Effector memory CD4-positive, alpha-beta T cell (primary cell): ENCODE measurements around the gene ARFGAP3.
A peak's percentile ranks its signal among the peaks of the same experiment; 100 is the strongest.
"Not testable (repeated sequence)": the region's sequence is repeated elsewhere in the genome, so short reads cannot be mapped to it uniquely, and the experiment has no call there.

Source experiments
- DNase-seq, 3 donors: peaks; one replicate each; pipeline ENCODE4 v3.0.0-alpha.2; 2020
- H3K27ac ChIP-seq: 2 replicates; pipeline ENCODE4 v1.7.0; 2013; ENCODE audit warnings: mild to moderate bottlenecking, low read length, moderate library complexity; ENCODE audit not compliant: insufficient read depth, poor library complexity, severe bottlenecking
- H3K27me3 ChIP-seq: replicated peaks from 2 replicates; pipeline ENCODE4 v1.7.0; 2013; ENCODE audit warnings: mild to moderate bottlenecking, low read length; ENCODE audit not compliant: insufficient read depth, control insufficient read depth, poor library complexity, severe bottlenecking
- H3K36me3 ChIP-seq: 2 replicates; pipeline ENCODE4 v1.7.0; 2013; ENCODE audit warnings: mild to moderate bottlenecking, low read length, moderate library complexity; ENCODE audit not compliant: control insufficient read depth, insufficient read depth
- H3K4me1 ChIP-seq: 2 replicates; pipeline ENCODE4 v1.7.0; 2013; ENCODE audit warnings: low read length, mild to moderate bottlenecking; ENCODE audit not compliant: control insufficient read depth, insufficient read depth, poor library complexity, severe bottlenecking
- H3K4me3 ChIP-seq: 2 replicates; pipeline ENCODE4 v1.7.0; 2013; ENCODE audit warnings: low read length, low read depth, mild to moderate bottlenecking; ENCODE audit not compliant: insufficient read depth, poor library complexity, severe bottlenecking
- H3K9me3 ChIP-seq: 2 replicates; pipeline ENCODE4 v1.7.0; 2013; ENCODE audit warnings: mild to moderate bottlenecking, low read length, moderate library complexity; ENCODE audit not compliant: control insufficient read depth

Gene ARFGAP3

GRCh38 chr22:42791721-42792452 lies 65.2 kb downstream of the ARFGAP3 start:
- Histone ChIP-seq H3K4me3 (no peak overlapping the region), H3K27me3 (no peaks in the 10 kb centered on the region), H3K27ac (no peak overlapping the region), H3K9me3 (no peaks in the 10 kb centered on the region), H3K36me3 (peaks cover 8% of the 10 kb centered on the region), H3K4me1 (no peaks in the 10 kb centered on the region)
- DNase-seq: no peak

- Histone ChIP-seq H3K36me3 (no peaks in the 10 kb centered on the region), H3K4me1 (no peaks in the 10 kb centered on the region), H3K4me3 (no peak overlapping the region), H3K27me3 (no peaks in the 10 kb centered on the region), H3K9me3 (no peaks in the 10 kb centered on the region), H3K27ac (no peak overlapping the region)
- DNase-seq: no peak
Measured at GRCh38 chr22:42788466-42788865, 68.6 kb downstream of the ARFGAP3 start.

GRCh38 chr22:42788021-42788420 lies 69.1 kb downstream of the ARFGAP3 start:
- H3K36me3 ChIP-seq: no peaks in the 10 kb centered on the region
- H3K9me3 ChIP-seq: no peaks in the 10 kb centered on the region
- no peak overlapping the region for H3K4me3 ChIP-seq
- no peak overlapping the region for H3K27ac ChIP-seq
- no peaks in the 10 kb centered on the region for H3K4me1 ChIP-seq
- DNase-seq: no peak
- H3K27me3 ChIP-seq: no peaks in the 10 kb centered on the region

- H3K4me3 ChIP-seq: no peak overlapping the region
- no peaks in the 10 kb centered on the region for H3K4me1 ChIP-seq
- no peak for DNase-seq
- H3K9me3 ChIP-seq: no peaks in the 10 kb centered on the region
- H3K27me3 ChIP-seq: no peaks in the 10 kb centered on the region
- no peak overlapping the region for H3K27ac ChIP-seq
- H3K36me3 ChIP-seq: no peaks in the 10 kb centered on the region
Measured at GRCh38 chr22:42787357-42787736, 69.7 kb downstream of the ARFGAP3 start.

GRCh38 chr22:42786606-42787356 lies 70.3 kb downstream of the ARFGAP3 start:
- H3K4me3 ChIP-seq: no peak overlapping the region
- H3K9me3 ChIP-seq: no peaks in the 10 kb centered on the region
- H3K27me3 ChIP-seq: no peaks in the 10 kb centered on the region
- no peaks in the 10 kb centered on the region for H3K36me3 ChIP-seq
- H3K4me1 ChIP-seq: no peaks in the 10 kb centered on the region
- no peak for DNase-seq
- H3K27ac ChIP-seq: no peak overlapping the region

GRCh38 chr22:42785706-42786499 lies 71.2 kb downstream of the ARFGAP3 start:
- no peaks in the 10 kb centered on the region for H3K27me3 ChIP-seq
- no peaks in the 10 kb centered on the region for H3K9me3 ChIP-seq
- no peak for DNase-seq
- H3K27ac ChIP-seq: no peak overlapping the region
- H3K4me3 ChIP-seq: no peak overlapping the region
- no peaks in the 10 kb centered on the region for H3K4me1 ChIP-seq
- no peaks in the 10 kb centered on the region for H3K36me3 ChIP-seq

- H3K36me3 ChIP-seq, H3K27ac ChIP-seq, H3K4me1 ChIP-seq, H3K4me3 ChIP-seq, H3K9me3 ChIP-seq, DNase-seq, H3K27me3 ChIP-seq: not testable (repeated sequence)
Measured at GRCh38 chr22:42782306-42782705, 74.8 kb downstream of the ARFGAP3 start.

GRCh38 chr22:42780070-42780540 lies 77.0 kb downstream of the ARFGAP3 start:
- no peaks in the 10 kb centered on the region for H3K4me1 ChIP-seq
- H3K9me3 ChIP-seq: no peaks in the 10 kb centered on the region
- H3K27ac ChIP-seq: no peak overlapping the region
- H3K4me3 ChIP-seq: no peak overlapping the region
- no peaks in the 10 kb centered on the region for H3K36me3 ChIP-seq
- H3K27me3 ChIP-seq: no peaks in the 10 kb centered on the region
- DNase-seq: peak in 2 of 3 donors; percentile 9 to 32

GRCh38 chr22:42777126-42777525 lies 79.9 kb downstream of the ARFGAP3 start:
- Histone ChIP-seq H3K4me3 (no peak overlapping the region), H3K27ac (no peak overlapping the region)

GRCh38 chr22:42773167-42773566 lies 83.9 kb downstream of the ARFGAP3 start:
- Histone ChIP-seq H3K27me3 (no peaks in the 10 kb centered on the region), H3K36me3 (no peaks in the 10 kb centered on the region), H3K27ac (no peak overlapping the region), H3K9me3 (no peaks in the 10 kb centered on the region), H3K4me3 (no peak overlapping the region), H3K4me1 (no peaks in the 10 kb centered on the region)
- DNase-seq: no peak

More at GRCh38 chr22:42777126-42777525, 79.9 kb downstream of the ARFGAP3 start:
- Histone ChIP-seq H3K4me1 (no peaks in the 10 kb centered on the region), H3K9me3 (no peaks in the 10 kb centered on the region), H3K36me3 (no peaks in the 10 kb centered on the region), H3K27me3 (no peaks in the 10 kb centered on the region)
- DNase-seq: no peak
